Endothelial cell of umbilical vein (primary cell): ENCODE measurements around the gene SMIM12. TPM values are rescaled to one million over a fixed set of nuclear protein-coding genes. Genes with fewer than 3 reads are reported as not detected.

Experiments used
- BruUV-seq: library from RNA; stranded (reverse); fragments of 400-500 nt; replicated peaks from 2 replicates; lab custom pipeline; 2021; lab: Mats Ljungman, UMichigan
- CTCF ChIA-PET: fragments of 300-600, 350-600 bp; sonication (Branson Sonifier 250); formaldehyde crosslinking; loops from one replicate; lab custom pipeline; 2021; ENCODE audit warnings: antibody characterized with exemption, inconsistent platforms; lab: Charles Lee
- POLR2A ChIA-PET: fragments of 300-600, 350-600 bp; sonication (Branson Sonifier 250); formaldehyde crosslinking; loops from one replicate; lab custom pipeline; 2021; ENCODE audit warnings: antibody characterized with exemption, inconsistent platforms; lab: Charles Lee
- DNase-seq: peaks from one replicate; pipeline ENCODE4 v3.0.0-alpha.2; 2011; ENCODE audit warnings: low read depth, low spot score
- FAIRE-seq: peaks from 2 replicates; lab custom pipeline; 2011; peaks lifted over from hg19 to GRCh38; lab: Jason Lieb, UNC
- H2AFZ ChIP-seq: 2 replicates; pipeline ENCODE4 v1.6.0; 2012; ENCODE audit warnings: low read depth, low read length, control low read depth, inconsistent platforms
- H3K27ac ChIP-seq: 2 replicates; pipeline ENCODE4 v1.5.1; 2011; ENCODE audit warnings: low read depth, mild to moderate bottlenecking, control low read depth, low read length, moderate library complexity; ENCODE audit not compliant: insufficient read depth
- H3K27me3 ChIP-seq, 2 experiments: 2 replicates each; pipeline versions ENCODE4 v1.6.0 to v1.6.1; 2011; ENCODE audit warnings: low read length in 2 of 2, mixed read lengths in 1 of 2; ENCODE audit not compliant: control insufficient read depth in 2 of 2, insufficient read depth in 2 of 2
- H3K36me3 ChIP-seq, 2 experiments: 2 replicates in 1 of 2; 3 replicates in 1 of 2; pipeline ENCODE4 v1.5.1; 2011; ENCODE audit warnings: low read length in 2 of 2, mild to moderate bottlenecking in 1 of 2, moderate library complexity in 1 of 2; ENCODE audit not compliant: control insufficient read depth in 2 of 2, insufficient read depth in 2 of 2; ENCODE audit errors: extremely low read depth in 1 of 2
- H3K4me1 ChIP-seq: 3 replicates; pipeline ENCODE4 v1.5.1; 2011; ENCODE audit warnings: mild to moderate bottlenecking, low read length; ENCODE audit not compliant: control insufficient read depth, insufficient read depth; ENCODE audit errors: extremely low read depth
- H3K4me2 ChIP-seq: 2 replicates; pipeline ENCODE4 v1.6.1; 2011; ENCODE audit warnings: low read length, control low read depth, mixed read lengths; ENCODE audit not compliant: insufficient read depth
- H3K4me3 ChIP-seq, 3 experiments: fragments of 200-600 bp in 1 of 3; sonication (generic), shearing (Covaris generic) in 1 of 3; replicated peaks in 1 of 3; 2 replicates each; pipeline ENCODE4 v1.5.1; 2011 to 2016; ENCODE audit warnings: control low read depth in 3 of 3, low read length in 3 of 3, mild to moderate bottlenecking in 2 of 3, inconsistent platforms in 1 of 3, low read depth in 1 of 3, moderate library complexity in 1 of 3; ENCODE audit not compliant: insufficient read depth in 1 of 3
- H3K79me2 ChIP-seq: 2 replicates; pipeline ENCODE4 v1.6.0; 2012; ENCODE audit warnings: low read length, inconsistent platforms; ENCODE audit not compliant: control insufficient read depth, insufficient read depth
- H3K9ac ChIP-seq: replicated peaks from 2 replicates; pipeline ENCODE3; 2011; ENCODE audit warnings: low read length, control low read depth; ENCODE audit not compliant: insufficient read depth; ENCODE audit errors: extremely low read depth
- H3K9me1 ChIP-seq: replicated peaks from 3 replicates; pipeline ENCODE4 v1.6.0; 2011; ENCODE audit warnings: mild to moderate bottlenecking, low read length; ENCODE audit not compliant: control insufficient read depth, insufficient read depth; ENCODE audit errors: extremely low read depth
- H3K9me3 ChIP-seq: replicated peaks from 2 replicates; pipeline ENCODE4 v1.5.1; 2012; ENCODE audit warnings: low read length, inconsistent platforms; ENCODE audit not compliant: control insufficient read depth, insufficient read depth
- H4K20me1 ChIP-seq: replicated peaks from 2 replicates; pipeline ENCODE3; 2011; ENCODE audit warnings: mild to moderate bottlenecking, low read length; ENCODE audit not compliant: control insufficient read depth, insufficient read depth; ENCODE audit errors: extremely low read depth
- EZH2 ChIP-seq: IDR thresholded peaks from 2 replicates; pipeline ENCODE4 v1.6.1; 2012; ENCODE audit warnings: borderline replicate concordance, low read depth, mild to moderate bottlenecking, moderate library complexity, low read length, inconsistent platforms; ENCODE audit not compliant: severe bottlenecking
- FOS ChIP-seq: IDR thresholded peaks from 2 replicates; pipeline ENCODE4 v1.6.1; 2011; ENCODE audit warnings: mild to moderate bottlenecking, low read length, moderate library complexity, borderline replicate concordance; ENCODE audit not compliant: insufficient read depth
- GATA2 ChIP-seq: IDR thresholded peaks from 2 replicates; pipeline ENCODE4 v1.7.0; 2011; ENCODE audit warnings: low read depth, mild to moderate bottlenecking, moderate library complexity, mixed read lengths, low read length; ENCODE audit not compliant: insufficient read length, insufficient read depth
- JUN ChIP-seq: IDR thresholded peaks from 2 replicates; pipeline ENCODE4 v1.6.1; 2011; ENCODE audit warnings: borderline replicate concordance, low read depth; ENCODE audit not compliant: insufficient read length, insufficient read depth
- MYC ChIP-seq: IDR thresholded peaks from one replicate; pipeline ENCODE4 v1.6.1; 2011; ENCODE audit warnings: mild to moderate bottlenecking, low read depth, low read length
- POLR2A ChIP-seq: IDR thresholded peaks from 2 replicates; pipeline ENCODE4 v1.6.1; 2012; ENCODE audit warnings: low read depth, mild to moderate bottlenecking, control low read depth, low read length
- POLR2AphosphoS5 ChIP-seq: IDR thresholded peaks from 2 replicates; pipeline ENCODE4 v1.6.1; 2012; ENCODE audit warnings: low read depth, mild to moderate bottlenecking, control low read depth, low read length, moderate library complexity; ENCODE audit not compliant: insufficient read depth
- dilution Hi-C: fragments of 300-500 bp; cut with MboI; formaldehyde crosslinking; loops from one replicate; pipeline ENCODE4 v1.15.0; 2019; ENCODE audit warnings: low sequenced_read_pairs; ENCODE audit not compliant: extremely low pct_ligation_motif_present
- intact Hi-C: fragments of 100-400 bp; cut with micrococcal nuclease; formaldehyde crosslinking; loops from one replicate; pipeline ENCODE4 v1.10.0; 2022
- polyA plus RNA-seq, 4 experiments: library from polyadenylated mRNA; depleted of rRNA in 3 of 4; stranded (reverse) in 3 of 4; unstranded in 1 of 4; fragments of >200 nt; gene quantifications; 2 replicates each; pipeline versions ENCODE4 v1.2.1 to v1.2.3, GENCODE V29; 2011 to 2012; ENCODE audit warnings: missing spikeins in 1 of 4
- total RNA-seq: library from RNA; stranded (reverse); gene quantifications from 2 replicates; pipeline ENCODE4 v1.2.3, GENCODE V29; 2021
- TF ChIP-seq, protein P1 (sequence below): IDR thresholded peaks from 2 replicates; pipeline ENCODE4 v1.6.1; 2011; ENCODE audit not compliant: insufficient read depth, insufficient read length
- TF ChIP-seq, protein P2 (sequence below), 2 donors: IDR thresholded peaks; 1 replicate in 1 of 2; 2 replicates in 1 of 2; pipeline ENCODE4 v1.5.1; 2011; ENCODE audit warnings: low read length in 2 of 2, mild to moderate bottlenecking in 2 of 2, moderate library complexity in 2 of 2, control low read depth in 1 of 2, inconsistent platforms in 1 of 2, low read depth in 1 of 2; ENCODE audit not compliant: insufficient read depth in 1 of 2; ENCODE audit errors: extremely low read depth in 1 of 2

Gene SMIM12
- total and polyA plus RNA-seq, 2 donors (not counting 3 experiments of a cell fraction or from before 2014, with no cell fraction given), result 66.2 to 85.9 TPM

DNA sequence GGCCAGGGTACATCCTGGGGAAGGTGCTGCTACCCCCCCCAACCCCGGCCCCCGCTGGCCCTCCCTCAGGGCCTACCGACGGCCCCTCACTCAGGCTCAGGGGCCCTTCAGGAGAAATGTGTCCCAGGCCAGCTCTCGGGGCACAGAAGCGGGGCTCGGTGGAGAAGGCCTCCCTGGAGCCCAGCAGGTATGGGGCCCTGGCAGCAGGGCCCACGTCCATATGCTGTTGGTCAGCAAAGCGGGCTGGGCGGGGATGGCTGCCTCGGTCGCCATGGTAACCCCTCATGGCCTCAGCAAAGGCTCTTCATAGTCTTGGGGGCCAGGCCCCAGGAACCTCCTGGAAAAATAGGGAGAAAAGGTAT lies 45.5 kb upstream of the SMIM12 start:
- Histone ChIP-seq H3K9ac (no peak overlapping the region), H3K9me3 (no peaks in the 10 kb centered on the region), H3K36me3 (no peaks in the 10 kb centered on the region), H3K79me2 (no peaks in the 10 kb centered on the region), H4K20me1 (no peaks in the 10 kb centered on the region), H3K9me1 (no peaks in the 10 kb centered on the region), H3K4me3 (no peak overlapping the region), H3K4me1 (no peaks in the 10 kb centered on the region), H3K4me2 (no peak overlapping the region), H3K27me3 (no peaks in the 10 kb centered on the region), H2AFZ (no peak overlapping the region), H3K27ac (no peak overlapping the region)
- POLR2A ChIA-PET, result no interaction called here
- dilution Hi-C loops, result no loop called here
- FAIRE-seq (no peak), DNase-seq (no peak)
- no TSS peak for BruUV-seq
- TF ChIP-seq FOS (no peak), EZH2 (no peak), MYC (no peak), JUN (no peak), GATA2 (no peak), POLR2AphosphoS5 (no peak), POLR2A (no peak)
- TF ChIP-seq, protein P1, sequence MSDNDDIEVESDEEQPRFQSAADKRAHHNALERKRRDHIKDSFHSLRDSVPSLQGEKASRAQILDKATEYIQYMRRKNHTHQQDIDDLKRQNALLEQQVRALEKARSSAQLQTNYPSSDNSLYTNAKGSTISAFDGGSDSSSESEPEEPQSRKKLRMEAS, result no peak
- TF ChIP-seq, protein P2, sequence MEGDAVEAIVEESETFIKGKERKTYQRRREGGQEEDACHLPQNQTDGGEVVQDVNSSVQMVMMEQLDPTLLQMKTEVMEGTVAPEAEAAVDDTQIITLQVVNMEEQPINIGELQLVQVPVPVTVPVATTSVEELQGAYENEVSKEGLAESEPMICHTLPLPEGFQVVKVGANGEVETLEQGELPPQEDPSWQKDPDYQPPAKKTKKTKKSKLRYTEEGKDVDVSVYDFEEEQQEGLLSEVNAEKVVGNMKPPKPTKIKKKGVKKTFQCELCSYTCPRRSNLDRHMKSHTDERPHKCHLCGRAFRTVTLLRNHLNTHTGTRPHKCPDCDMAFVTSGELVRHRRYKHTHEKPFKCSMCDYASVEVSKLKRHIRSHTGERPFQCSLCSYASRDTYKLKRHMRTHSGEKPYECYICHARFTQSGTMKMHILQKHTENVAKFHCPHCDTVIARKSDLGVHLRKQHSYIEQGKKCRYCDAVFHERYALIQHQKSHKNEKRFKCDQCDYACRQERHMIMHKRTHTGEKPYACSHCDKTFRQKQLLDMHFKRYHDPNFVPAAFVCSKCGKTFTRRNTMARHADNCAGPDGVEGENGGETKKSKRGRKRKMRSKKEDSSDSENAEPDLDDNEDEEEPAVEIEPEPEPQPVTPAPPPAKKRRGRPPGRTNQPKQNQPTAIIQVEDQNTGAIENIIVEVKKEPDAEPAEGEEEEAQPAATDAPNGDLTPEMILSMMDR (IDR thresholded peaks at IDR 0.05; ENCODE audit: extremely low read depth in 1 of 2, insufficient read depth in 1 of 2, low read depth in 1 of 2, low read length in 2 of 2), result no peak
- intact Hi-C loops, result no loop called here
- CTCF ChIA-PET, result no interaction called here
